Neural cell (in vitro differentiated cells): ENCODE measurements around the gene DDX4. TPM values are rescaled to one million over a fixed set of nuclear protein-coding genes. Genes with fewer than 3 reads are reported as not detected.

Experiments used
- H2AFZ ChIP-seq: fragments of 200-600, 300-800 bp; sonication (generic), shearing (Covaris generic); 2 replicates; pipeline ENCODE4 v1.6.0; 2014; ENCODE audit warnings: low read depth, mild to moderate bottlenecking, antibody characterized with exemption, low read length, moderate library complexity
- H3F3A ChIP-seq: fragments of 200-600 bp; shearing (Covaris generic); 2 replicates; pipeline ENCODE4 v1.6.1; 2016; ENCODE audit warnings: mild to moderate bottlenecking, moderate library complexity, mixed read lengths, antibody characterized with exemption, low read length; ENCODE audit not compliant: insufficient read depth, poor library complexity, severe bottlenecking
- H3K27ac ChIP-seq: fragments of 200-600, 300-800 bp; sonication (generic), shearing (Covaris generic); 2 replicates; pipeline ENCODE4 v1.5.1; 2014; ENCODE audit warnings: mild to moderate bottlenecking, low read length, moderate library complexity
- H3K27me3 ChIP-seq: fragments of 300-800, 200-600 bp; sonication (generic), shearing (Covaris generic); 2 replicates; pipeline ENCODE4 v1.6.0; 2014; ENCODE audit warnings: mild to moderate bottlenecking, low read depth, low read length, moderate library complexity; ENCODE audit not compliant: insufficient read depth
- H3K36me3 ChIP-seq: fragments of 300-800, 200-600 bp; sonication (generic), shearing (Covaris generic); 2 replicates; pipeline ENCODE4 v1.5.1; 2014; ENCODE audit warnings: mild to moderate bottlenecking, antibody characterized with exemption, low read length, moderate library complexity; ENCODE audit not compliant: insufficient read depth
- H3K4me2 ChIP-seq: fragments of 300-800, 200-600 bp; sonication (generic), shearing (Covaris generic); 2 replicates; pipeline ENCODE4 v1.6.0; 2014; ENCODE audit warnings: mild to moderate bottlenecking, low read length
- H3K4me3 ChIP-seq: fragments of 300-800, 200-600 bp; sonication (generic), shearing (Covaris generic); 2 replicates; pipeline ENCODE4 v1.5.1; 2014; ENCODE audit warnings: mild to moderate bottlenecking, low read length, moderate library complexity
- H3K79me2 ChIP-seq: fragments of 200-600 bp; shearing (Covaris generic); replicated peaks from 2 replicates; pipeline ENCODE4 v1.6.0; 2014; ENCODE audit warnings: mild to moderate bottlenecking, low read length, moderate library complexity; ENCODE audit not compliant: insufficient read depth
- H3K9ac ChIP-seq: fragments of 300-800, 200-600 bp; sonication (generic), shearing (Covaris generic); 2 replicates; pipeline ENCODE4 v1.6.1; 2016; ENCODE audit warnings: mild to moderate bottlenecking, low read length, mixed read lengths
- H3K9me2 ChIP-seq: fragments of 200-600 bp; shearing (Covaris generic); 2 replicates; pipeline ENCODE4 v1.6.1; 2016; ENCODE audit warnings: mild to moderate bottlenecking, low read length, mixed read lengths; ENCODE audit not compliant: insufficient read depth
- H3K9me3 ChIP-seq: fragments of 200-600, 300-800 bp; sonication (generic), shearing (Covaris generic); 2 replicates; pipeline ENCODE4 v1.6.1; 2016; ENCODE audit warnings: mild to moderate bottlenecking, mixed run types, low read length, moderate library complexity, mixed read lengths
- H4K20me1 ChIP-seq: fragments of 200-600 bp; shearing (Covaris generic); 2 replicates; pipeline ENCODE4 v1.6.1; 2016; ENCODE audit warnings: mild to moderate bottlenecking, mixed run types; ENCODE audit not compliant: insufficient read depth
- CTCF ChIP-seq: fragments of 450-650 bp; IDR thresholded peaks from 2 replicates; pipeline ENCODE4 v1.5.1; 2014; ENCODE audit warnings: antibody characterized with exemption, mild to moderate bottlenecking, moderate library complexity; ENCODE audit not compliant: poor library complexity, severe bottlenecking
- EP300 ChIP-seq: fragments of 450-650 bp; conservative IDR thresholded peaks from 2 replicates; pipeline ENCODE4 v1.6.1; 2014; ENCODE audit warnings: antibody characterized with exemption, mild to moderate bottlenecking, moderate library complexity; ENCODE audit not compliant: poor library complexity, severe bottlenecking
- EZH2 ChIP-seq: fragments of 200-600, 300-800 bp; shearing (Covaris generic), sonication (generic); IDR thresholded peaks from 2 replicates; pipeline ENCODE4 v1.6.1; 2014; ENCODE audit warnings: antibody characterized with exemption, low read length, borderline replicate concordance, mild to moderate bottlenecking; ENCODE audit not compliant: insufficient read depth, poor library complexity, severe bottlenecking
- MXI1 ChIP-seq: fragments of 450-650 bp; conservative IDR thresholded peaks from 2 replicates; pipeline ENCODE4 v1.6.1; 2014; ENCODE audit warnings: antibody characterized with exemption, mild to moderate bottlenecking; ENCODE audit not compliant: poor library complexity, severe bottlenecking
- POLR2AphosphoS5 ChIP-seq: IDR thresholded peaks from 2 replicates; pipeline ENCODE4 v1.6.1; 2012
- RAD21 ChIP-seq: fragments of 450-650 bp; conservative IDR thresholded peaks from 2 replicates; pipeline ENCODE4 v1.6.1; 2014; ENCODE audit warnings: antibody characterized with exemption, mild to moderate bottlenecking, moderate library complexity
- REST ChIP-seq: IDR thresholded peaks from 2 replicates; pipeline ENCODE4 v1.6.1; 2012; ENCODE audit warnings: borderline replicate concordance
- SMC3 ChIP-seq: fragments of 450-650 bp; conservative IDR thresholded peaks from 2 replicates; pipeline ENCODE4 v1.6.1; 2014; ENCODE audit warnings: antibody characterized with exemption, mild to moderate bottlenecking, moderate library complexity; ENCODE audit not compliant: poor library complexity
- TAF1 ChIP-seq: IDR thresholded peaks from 2 replicates; pipeline ENCODE4 v1.6.1; 2012; ENCODE audit warnings: low read depth
- polyA plus RNA-seq: library from polyadenylated mRNA; depleted of rRNA; stranded (reverse); fragments of >200 nt; gene quantifications from 2 replicates; pipeline ENCODE4 v1.2.3, GENCODE V29; 2014

Gene DDX4
- polyA plus RNA-seq, 1 donor from 2014 or later, result 0.43 TPM

DNA sequence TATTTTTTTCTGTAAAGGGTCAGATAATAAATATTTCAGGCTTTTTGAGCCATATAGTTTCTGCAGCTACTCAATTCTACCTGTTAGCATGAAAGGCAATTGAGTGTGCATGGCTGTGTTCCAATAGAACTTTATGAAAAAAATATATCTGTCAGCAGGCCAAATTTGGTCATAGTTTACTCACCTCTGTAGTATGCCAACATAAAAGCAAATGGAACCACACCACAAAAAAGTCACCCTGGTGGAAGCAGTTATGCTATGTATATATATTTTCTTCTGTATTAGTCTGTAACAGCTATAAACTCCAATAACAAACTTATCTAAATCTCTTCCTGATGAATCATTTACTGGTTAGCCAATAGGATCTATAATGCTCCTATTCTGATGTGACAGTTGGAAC, 29.1 kb upstream of the DDX4 start:
- H4K20me1 ChIP-seq, result no peaks in the 10 kb centered on the region
- peaks cover 8% of the 10 kb centered on the region for H3K79me2 ChIP-seq
- no peaks in the 10 kb centered on the region for H3K27me3 ChIP-seq
- no peak overlapping the region for H3K27ac ChIP-seq
- no peak overlapping the region for H3K4me3 ChIP-seq
- H3K9me3 ChIP-seq, result no peaks in the 10 kb centered on the region
- TF ChIP-seq SMC3, result no peak
- no peak for TF ChIP-seq MXI1
- TF ChIP-seq RAD21, result no peak
- TF ChIP-seq EZH2, result no peak
- TF ChIP-seq POLR2AphosphoS5, result no peak
- no peak for TF ChIP-seq EP300
- TF ChIP-seq REST, result no peak
- no peak for TF ChIP-seq TAF1
- no peak for TF ChIP-seq CTCF
- H3K9me2 ChIP-seq, result no peaks in the 10 kb centered on the region
- H2AFZ ChIP-seq, result no peak overlapping the region
- no peaks in the 10 kb centered on the region for H3F3A ChIP-seq
- no peak overlapping the region for H3K9ac ChIP-seq
- no peak overlapping the region for H3K4me2 ChIP-seq
- H3K36me3 ChIP-seq, result no peaks in the 10 kb centered on the region

- Histone ChIP-seq H3F3A (no peaks in the 10 kb centered on the region), H2AFZ (peak overlapping the region; percentile 94), H3K9ac (peak overlapping the region; percentile 69), H3K9me2 (no peaks in the 10 kb centered on the region), H3K4me3 (peak overlapping the region; percentile 93), H3K36me3 (no peaks in the 10 kb centered on the region), H3K4me2 (peak overlapping the region; percentile 88), H3K27me3 (no peaks in the 10 kb centered on the region), H3K79me2 (peaks cover 5% of the 10 kb centered on the region), H3K9me3 (no peaks in the 10 kb centered on the region), H3K27ac (no peak overlapping the region), H4K20me1 (no peaks in the 10 kb centered on the region)
- TF ChIP-seq EZH2 (no peak), SMC3 (no peak), MXI1 (no peak), REST (no peak)
Observed at GRCh38 chr5:55711507-55712022, 26.3 kb upstream of the DDX4 start.
